ACC112 (cell line): ENCODE results near the gene NRN1.
"Not testable (repeated sequence)": the region's sequence is repeated elsewhere in the genome, so short reads cannot be mapped to it uniquely, and the experiment has no call there.

Experiments
- H2AFZ ChIP-seq: fragments of 200-600 bp; sonication (generic); one replicate; pipeline ENCODE4 v1.6.0; 2017; ENCODE audit warnings: antibody characterized with exemption, low read length; ENCODE audit not compliant: unreplicated experiment
- H3K27ac ChIP-seq: fragments of 200-600 bp; sonication (generic); 2 replicates; pipeline ENCODE4 v1.5.1; 2014; ENCODE audit warnings: low read depth, mild to moderate bottlenecking, antibody characterized with exemption, low read length, moderate library complexity
- H3K27me3 ChIP-seq: fragments of 200-600 bp; sonication (generic); 2 replicates; pipeline ENCODE4 v1.6.1; 2014; ENCODE audit warnings: mild to moderate bottlenecking, antibody characterized with exemption, low read length, moderate library complexity, mixed read lengths; ENCODE audit not compliant: insufficient read depth
- H3K36me3 ChIP-seq: fragments of 200-600 bp; sonication (generic); 2 replicates; pipeline ENCODE4 v1.6.1; 2016; ENCODE audit warnings: mild to moderate bottlenecking, antibody characterized with exemption, low read length, moderate library complexity, mixed read lengths; ENCODE audit not compliant: insufficient read depth
- H3K4me1 ChIP-seq: fragments of 200-600 bp; sonication (generic); one replicate; pipeline ENCODE4 v1.6.1; 2016; ENCODE audit warnings: low read length, mixed read lengths; ENCODE audit not compliant: insufficient read depth, unreplicated experiment, control insufficient read depth
- H3K4me3 ChIP-seq: fragments of 200-600 bp; sonication (generic); 2 replicates; pipeline ENCODE4 v1.5.1; 2014; ENCODE audit warnings: mild to moderate bottlenecking, low read depth, low read length
- H3K79me2 ChIP-seq: fragments of 200-600 bp; sonication (generic); one replicate; pipeline ENCODE4 v1.6.0; 2016; ENCODE audit warnings: low read length; ENCODE audit not compliant: control insufficient read depth, unreplicated experiment, insufficient read depth

The NRN1 gene

GRCh38 chr6:5976811-5977210 is 29.9 kb downstream of the NRN1 start:
- no peaks in the 10 kb centered on the region for H3K27me3 ChIP-seq

DNA sequence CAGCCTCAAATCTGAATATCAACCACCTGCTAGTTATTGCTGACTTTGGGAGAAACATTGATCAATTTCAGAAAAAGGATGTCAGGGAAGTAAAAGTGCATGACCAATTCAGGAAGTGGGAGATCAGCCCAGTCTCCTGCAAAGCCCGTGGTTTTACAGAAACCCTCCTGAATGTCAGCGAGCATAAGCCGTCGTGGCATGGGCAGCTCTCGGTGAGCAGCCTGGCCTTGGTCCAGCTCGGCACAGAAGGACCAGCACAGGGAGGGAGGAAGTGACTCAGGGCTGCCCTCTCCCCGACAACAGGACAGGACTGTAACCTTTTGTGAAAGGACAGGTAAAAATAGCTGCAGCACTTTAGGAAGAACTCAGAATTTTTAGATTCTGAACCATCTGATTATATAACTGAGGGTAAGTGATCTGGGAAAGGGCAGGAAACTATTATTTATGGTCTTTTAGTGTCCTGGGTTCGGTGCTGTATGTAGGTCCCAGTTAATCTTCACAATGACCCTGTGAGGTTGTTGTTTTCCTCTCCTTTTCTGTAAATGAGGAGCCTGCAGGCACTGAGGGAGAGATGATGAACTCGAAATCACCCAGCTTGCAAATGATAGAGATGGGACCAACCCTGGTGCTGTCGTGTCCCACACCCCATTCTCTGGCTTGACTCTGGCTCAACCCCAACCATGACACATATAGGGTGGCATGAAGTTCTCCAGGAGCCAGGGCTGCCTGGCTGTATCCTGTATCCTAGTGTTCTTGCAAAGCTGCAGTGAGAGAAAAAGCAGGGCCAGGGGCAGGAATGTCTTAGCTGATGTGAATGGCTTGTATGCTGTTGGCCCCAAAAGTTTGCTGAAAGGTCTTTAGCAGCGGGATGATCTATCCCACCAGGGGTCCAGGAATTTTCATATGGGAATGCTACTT is 37.6 kb downstream of the NRN1 start:
- no peaks in the 10 kb centered on the region for H3K4me1 ChIP-seq
- H3K27ac ChIP-seq, result no peak overlapping the region
- H2AFZ ChIP-seq, result no peak overlapping the region
- H3K36me3 ChIP-seq, result no peaks in the 10 kb centered on the region
- H3K27me3 ChIP-seq, result no peaks in the 10 kb centered on the region
- no peaks in the 10 kb centered on the region for H3K79me2 ChIP-seq
- no peak overlapping the region for H3K4me3 ChIP-seq

More at GRCh38 chr6:5976811-5977210, 29.9 kb downstream of the NRN1 start:
- Histone ChIP-seq H2AFZ (no peak overlapping the region), H3K4me1 (no peaks in the 10 kb centered on the region), H3K36me3 (no peaks in the 10 kb centered on the region), H3K4me3 (no peak overlapping the region), H3K27ac (no peak overlapping the region), H3K79me2 (no peaks in the 10 kb centered on the region)

- H3K4me3 ChIP-seq, H3K36me3 ChIP-seq, H3K4me1 ChIP-seq, H2AFZ ChIP-seq, H3K79me2 ChIP-seq, H3K27ac ChIP-seq, H3K27me3 ChIP-seq: not testable (repeated sequence)
Observed at GRCh38 chr6:5968036-5968435, 38.7 kb downstream of the NRN1 start.

- no peaks in the 10 kb centered on the region for H3K79me2 ChIP-seq
- no peak overlapping the region for H2AFZ ChIP-seq
- H3K4me3 ChIP-seq, result no peak overlapping the region
- no peaks in the 10 kb centered on the region for H3K4me1 ChIP-seq
- no peaks in the 10 kb centered on the region for H3K36me3 ChIP-seq
- H3K27me3 ChIP-seq, result no peaks in the 10 kb centered on the region
- H3K27ac ChIP-seq, result no peak overlapping the region
Observed at GRCh38 chr6:5967594-5967993, 39.1 kb downstream of the NRN1 start.

GRCh38 chr6:5962794-5963193 is 43.9 kb downstream of the NRN1 start:
- Histone ChIP-seq H2AFZ (no peak overlapping the region), H3K27ac (no peak overlapping the region), H3K4me1 (no peaks in the 10 kb centered on the region), H3K27me3 (no peaks in the 10 kb centered on the region), H3K4me3 (no peak overlapping the region), H3K79me2 (no peaks in the 10 kb centered on the region), H3K36me3 (no peaks in the 10 kb centered on the region)

GRCh38 chr6:5961836-5962235 is 44.9 kb downstream of the NRN1 start:
- Histone ChIP-seq H3K36me3 (no peaks in the 10 kb centered on the region), H2AFZ (no peak overlapping the region), H3K27ac (no peak overlapping the region), H3K79me2 (no peaks in the 10 kb centered on the region), H3K4me3 (no peak overlapping the region), H3K27me3 (no peaks in the 10 kb centered on the region), H3K4me1 (no peaks in the 10 kb centered on the region)

DNA sequence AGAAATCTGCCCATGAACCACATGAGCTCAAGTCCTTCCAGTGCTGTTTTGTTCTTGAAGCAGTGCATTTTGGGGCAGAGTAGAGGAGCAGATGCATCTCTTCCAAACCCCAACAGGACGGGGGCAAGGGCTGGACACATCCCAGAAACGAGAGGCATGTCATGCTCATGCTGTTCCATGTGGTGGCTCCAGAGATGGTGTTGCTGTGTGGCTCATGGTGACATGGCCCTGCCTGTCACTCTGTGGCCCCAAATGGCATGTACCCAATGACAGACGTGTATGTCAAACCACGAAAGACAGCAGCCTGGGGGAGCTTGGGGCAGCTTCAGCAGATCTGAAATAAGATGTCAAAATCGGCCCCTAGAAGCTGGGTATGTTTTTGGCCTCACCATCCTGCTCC is 46.3 kb downstream of the NRN1 start:
- no peaks in the 10 kb centered on the region for H3K36me3 ChIP-seq
- no peaks in the 10 kb centered on the region for H3K4me1 ChIP-seq
- H2AFZ ChIP-seq, result no peak overlapping the region
- H3K27me3 ChIP-seq, result no peaks in the 10 kb centered on the region
- H3K27ac ChIP-seq, result no peak overlapping the region
- no peaks in the 10 kb centered on the region for H3K79me2 ChIP-seq
- no peak overlapping the region for H3K4me3 ChIP-seq

GRCh38 chr6:5958921-5959320 is 47.8 kb downstream of the NRN1 start:
- H2AFZ ChIP-seq, result no peak overlapping the region
- H3K4me1 ChIP-seq, result no peaks in the 10 kb centered on the region
- H3K27me3 ChIP-seq, result no peaks in the 10 kb centered on the region
- H3K4me3 ChIP-seq, result no peak overlapping the region
- H3K79me2 ChIP-seq, result no peaks in the 10 kb centered on the region
- H3K27ac ChIP-seq, result no peak overlapping the region
- H3K36me3 ChIP-seq, result no peaks in the 10 kb centered on the region

GRCh38 chr6:5956939-5957338 is 49.8 kb downstream of the NRN1 start:
- H2AFZ ChIP-seq, result no peak overlapping the region

DNA sequence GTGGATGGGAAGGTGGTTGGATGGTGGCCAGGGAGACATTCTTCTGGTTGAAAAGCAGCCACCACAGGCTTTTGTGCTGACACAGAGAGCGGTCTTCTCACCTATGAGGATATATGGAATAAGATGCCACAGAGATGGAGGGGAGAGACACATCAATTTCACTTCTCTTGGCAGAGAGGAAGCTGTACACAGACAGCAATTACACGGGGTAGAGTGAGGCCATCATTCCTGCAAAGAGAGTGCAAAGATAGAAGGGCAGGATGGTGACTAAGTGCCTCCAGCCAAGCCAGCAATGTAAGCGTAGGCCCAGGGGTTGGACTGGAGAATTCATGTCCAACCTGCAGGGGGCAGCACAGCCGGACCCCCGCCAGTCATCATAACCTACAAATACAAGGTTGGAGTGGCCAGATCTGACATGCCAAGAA is 56.4 kb downstream of the NRN1 start:
- H2AFZ ChIP-seq, result no peak overlapping the region
- H3K4me3 ChIP-seq, result no peak overlapping the region
- no peaks in the 10 kb centered on the region for H3K36me3 ChIP-seq
- H3K4me1 ChIP-seq, result no peaks in the 10 kb centered on the region
- no peaks in the 10 kb centered on the region for H3K79me2 ChIP-seq
- H3K27me3 ChIP-seq, result no peaks in the 10 kb centered on the region
- no peak overlapping the region for H3K27ac ChIP-seq

More at GRCh38 chr6:5956939-5957338, 49.8 kb downstream of the NRN1 start:
- Histone ChIP-seq H3K4me1 (no peaks in the 10 kb centered on the region), H3K36me3 (no peaks in the 10 kb centered on the region), H3K79me2 (no peaks in the 10 kb centered on the region), H3K27me3 (no peaks in the 10 kb centered on the region), H3K4me3 (no peak overlapping the region), H3K27ac (no peak overlapping the region)
